EH (cell line): ENCODE data around the gene FLRT1.

ENCODE experiments used
- DNase-seq: peaks from one replicate; pipeline ENCODE4 v3.0.0-alpha.2; 2015; ENCODE audit warnings: low read depth

Gene FLRT1

GRCh38 chr11:64007160-64007628 is 28.5 kb upstream of the FLRT1 start:
- DNase-seq, result peak; percentile 74

DNA sequence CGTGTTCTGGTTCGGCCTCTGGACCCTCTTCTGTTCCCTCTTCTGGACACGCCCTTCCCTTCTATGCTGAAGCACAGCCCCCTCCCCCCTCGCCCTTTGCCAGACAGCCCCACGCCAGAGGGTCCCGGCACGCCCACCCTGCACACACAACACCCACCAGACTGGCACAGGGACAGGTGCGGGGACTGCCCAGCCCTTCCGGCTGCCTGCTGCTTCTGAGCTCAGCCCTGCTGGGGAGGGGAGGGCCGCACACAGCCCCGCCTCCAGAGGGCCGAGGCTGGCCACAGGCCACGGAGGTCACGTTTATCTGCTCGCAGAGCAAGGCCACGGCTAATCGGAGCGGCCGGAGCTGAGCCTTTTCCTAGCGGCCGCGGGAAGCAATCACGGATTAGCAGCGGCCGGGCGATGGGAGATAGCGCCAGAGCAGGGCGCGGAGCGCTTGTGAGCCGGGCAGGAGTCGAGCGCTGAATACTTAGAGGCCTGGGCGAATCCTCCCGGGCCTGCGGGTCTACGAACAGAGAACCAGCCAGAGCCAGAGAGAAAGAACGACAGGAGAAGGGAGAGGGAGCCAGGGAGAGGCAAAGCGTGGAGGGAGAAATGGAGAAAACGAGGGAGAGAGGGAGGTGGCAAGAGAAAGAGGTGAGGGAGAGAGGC is 28.0 kb upstream of the FLRT1 start:
- DNase-seq, result peak; percentile 57

DNA sequence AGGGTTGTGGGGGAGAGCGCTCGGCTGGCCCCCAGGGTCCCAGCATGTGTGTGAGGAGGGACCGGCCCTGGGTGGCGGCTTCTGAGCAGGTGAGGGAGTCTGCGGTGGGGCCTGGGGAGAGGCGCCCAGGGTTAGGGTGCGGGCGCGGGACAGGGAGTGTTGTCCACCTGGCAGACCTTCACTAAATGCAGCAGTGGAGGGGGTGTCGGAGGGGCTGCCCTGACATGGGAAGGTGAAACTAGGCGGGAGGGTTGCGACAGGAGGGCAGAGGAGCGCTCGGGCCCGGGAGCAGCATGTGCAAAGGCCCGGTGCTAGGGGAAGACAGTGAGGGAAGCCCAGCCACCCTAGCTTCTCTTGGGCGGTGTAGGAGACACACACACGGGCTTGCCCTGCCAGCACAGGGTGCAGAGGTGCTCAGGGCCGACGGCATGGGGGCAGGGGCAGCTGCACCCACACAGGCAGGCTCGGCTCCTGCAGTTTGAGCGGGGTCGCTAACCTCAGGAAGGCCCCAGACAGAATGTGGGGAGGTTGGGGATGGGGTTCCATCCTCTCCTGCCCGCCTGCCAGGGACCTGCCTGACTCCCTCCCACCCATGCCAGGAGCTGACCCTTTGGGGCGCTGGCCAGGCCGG is 27.3 kb upstream of the FLRT1 start:
- no peak for DNase-seq

- no peak for DNase-seq
Measured at GRCh38 chr11:64008914-64009633, 26.7 kb upstream of the FLRT1 start.

DNA sequence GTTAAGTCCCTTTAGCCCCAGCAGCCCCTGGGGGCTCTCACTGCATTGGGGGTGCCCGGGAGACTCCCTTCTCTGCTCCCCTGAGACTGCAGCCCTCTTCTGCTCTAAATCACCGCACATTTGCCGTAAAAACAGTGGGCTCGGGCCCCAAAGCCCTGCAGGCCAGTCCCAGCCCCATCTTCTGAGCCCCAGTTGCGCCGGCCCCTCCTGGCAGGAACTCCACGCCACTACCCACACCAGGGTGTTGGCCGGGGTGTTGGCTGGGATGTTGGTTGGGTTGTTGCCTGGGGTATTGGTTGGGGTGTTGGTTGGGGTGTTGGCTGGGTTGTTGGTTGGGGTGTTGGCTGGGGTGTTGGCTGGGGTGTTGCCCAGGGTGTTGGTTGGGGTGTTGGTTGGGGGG is 26.0 kb upstream of the FLRT1 start:
- DNase-seq, result no peak

- DNase-seq, result no peak
Measured at GRCh38 chr11:64010783-64011182, 24.9 kb upstream of the FLRT1 start.

GRCh38 chr11:64011371-64011770 is 24.4 kb upstream of the FLRT1 start:
- no peak for DNase-seq

- DNase-seq, result no peak
Measured at GRCh38 chr11:64013141-64013896, 22.4 kb upstream of the FLRT1 start.

DNA sequence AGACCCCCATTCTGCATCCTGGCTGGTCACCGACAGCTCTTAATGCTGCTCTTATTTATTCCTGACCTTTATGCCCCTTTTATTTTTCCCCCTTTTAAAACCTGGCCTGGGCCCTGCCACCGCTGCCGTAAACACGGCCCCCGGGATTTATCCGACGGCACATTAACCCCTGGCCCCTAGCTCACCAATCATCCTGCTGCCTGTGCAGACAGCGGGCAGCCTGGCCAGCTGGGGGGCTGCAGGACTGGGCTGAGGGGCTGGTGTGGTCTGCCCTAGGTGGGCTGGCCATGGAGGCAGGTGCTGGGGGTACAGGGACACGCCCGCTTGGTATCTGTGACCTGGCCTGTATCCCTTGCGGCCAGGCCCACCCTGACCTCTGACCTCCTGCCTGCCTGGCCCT is 21.4 kb upstream of the FLRT1 start:
- DNase-seq, result no peak

DNA sequence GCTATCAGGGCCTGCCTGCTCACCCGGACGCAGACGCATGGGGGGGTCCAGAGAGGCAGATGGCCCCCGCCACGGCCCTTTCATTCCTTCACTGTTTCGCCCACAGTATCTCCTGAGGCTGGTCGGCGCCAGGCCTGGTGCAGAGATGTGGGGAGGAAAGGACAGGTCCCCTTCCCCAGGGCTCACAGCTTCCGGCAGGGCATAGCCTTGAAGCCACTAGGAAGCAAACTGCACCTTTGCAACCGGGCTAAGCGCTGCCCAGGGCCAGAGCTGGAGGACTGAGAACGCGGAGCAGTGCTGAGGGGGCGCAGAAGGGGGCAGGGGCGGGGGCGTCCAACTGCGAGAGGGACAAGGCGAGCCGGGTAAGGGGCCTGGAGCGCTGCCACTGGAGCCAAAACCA is 20.2 kb upstream of the FLRT1 start:
- no peak for DNase-seq

DNA sequence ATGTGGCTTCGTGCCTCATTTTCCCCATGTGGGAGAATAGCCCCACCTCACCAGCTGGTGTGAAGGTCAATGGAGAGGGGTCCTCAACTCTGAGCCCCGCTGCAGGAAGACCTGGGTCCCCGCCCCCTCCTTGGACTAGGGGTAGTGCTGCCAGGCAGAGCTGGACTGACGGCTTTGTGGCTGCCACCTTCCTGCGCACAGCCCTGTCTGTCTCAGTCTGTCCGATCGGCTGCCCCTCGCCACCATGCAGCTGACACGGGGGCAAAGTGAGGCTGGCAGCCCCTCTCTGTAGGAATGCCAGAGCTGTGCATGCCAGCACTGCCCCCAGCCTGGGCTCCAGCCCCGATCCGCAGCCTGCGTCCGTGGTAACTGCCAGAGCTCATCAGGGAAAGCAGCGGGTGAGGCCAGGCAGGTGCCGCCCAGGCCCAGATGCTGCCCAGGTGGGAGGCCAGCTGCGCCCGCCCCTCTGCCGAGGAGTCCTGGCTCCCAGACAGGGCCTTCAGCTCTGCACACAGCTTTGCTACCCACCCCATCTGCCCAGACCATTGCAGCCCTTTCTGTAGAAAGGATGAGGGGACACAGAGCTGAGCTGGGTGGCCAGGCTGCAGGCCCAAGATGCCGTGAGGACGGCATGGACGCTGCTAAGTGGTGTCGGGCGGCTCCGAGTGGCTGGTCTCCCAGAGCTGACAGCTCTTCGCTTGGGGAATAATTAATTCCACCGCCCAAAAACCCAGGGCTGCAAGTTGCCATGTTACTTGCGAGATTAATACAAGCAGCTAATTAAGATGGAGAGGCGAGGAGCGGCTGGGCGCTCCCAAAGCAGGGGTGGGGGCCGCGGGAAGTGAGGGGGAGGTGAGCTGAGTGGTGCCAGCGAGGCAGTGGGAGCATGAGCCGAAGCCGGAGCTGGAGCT is 19.5 kb upstream of the FLRT1 start:
- DNase-seq, result no peak

DNA sequence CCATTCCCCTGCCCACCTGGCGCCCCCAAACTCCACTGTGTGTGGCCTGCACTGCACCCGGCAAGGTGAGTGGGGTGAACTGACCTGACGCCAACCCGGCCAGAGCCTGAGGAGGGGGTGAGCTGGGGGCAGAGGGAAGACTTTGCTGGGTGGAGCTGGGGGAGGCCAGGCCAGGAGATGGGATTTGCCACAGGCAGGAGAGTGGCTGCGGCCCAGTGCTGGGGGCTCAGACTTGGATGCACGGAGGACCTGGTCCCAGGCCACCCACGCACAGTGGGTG is 17.8 kb upstream of the FLRT1 start:
- no peak for DNase-seq

DNA sequence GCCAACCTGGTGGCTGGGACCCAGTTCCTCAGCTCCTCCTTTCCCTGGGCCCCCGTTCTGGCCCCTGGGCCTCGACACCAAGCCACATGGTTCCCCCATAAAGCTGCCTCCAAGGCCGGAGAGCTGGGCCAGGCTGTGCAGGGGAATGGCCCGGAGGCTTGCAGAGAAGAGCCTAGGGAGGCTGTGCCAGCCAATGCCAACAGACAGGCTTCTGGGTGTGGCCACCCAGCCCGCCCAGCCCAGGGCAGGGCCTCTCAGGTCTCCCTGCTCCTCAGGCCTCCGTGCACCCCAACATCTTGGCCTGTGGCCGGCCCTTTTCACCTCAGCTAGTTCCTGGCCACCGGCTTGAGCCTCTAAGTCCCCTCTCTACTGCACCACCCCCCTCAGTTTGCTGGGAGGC is 17.4 kb upstream of the FLRT1 start:
- no peak for DNase-seq

DNA sequence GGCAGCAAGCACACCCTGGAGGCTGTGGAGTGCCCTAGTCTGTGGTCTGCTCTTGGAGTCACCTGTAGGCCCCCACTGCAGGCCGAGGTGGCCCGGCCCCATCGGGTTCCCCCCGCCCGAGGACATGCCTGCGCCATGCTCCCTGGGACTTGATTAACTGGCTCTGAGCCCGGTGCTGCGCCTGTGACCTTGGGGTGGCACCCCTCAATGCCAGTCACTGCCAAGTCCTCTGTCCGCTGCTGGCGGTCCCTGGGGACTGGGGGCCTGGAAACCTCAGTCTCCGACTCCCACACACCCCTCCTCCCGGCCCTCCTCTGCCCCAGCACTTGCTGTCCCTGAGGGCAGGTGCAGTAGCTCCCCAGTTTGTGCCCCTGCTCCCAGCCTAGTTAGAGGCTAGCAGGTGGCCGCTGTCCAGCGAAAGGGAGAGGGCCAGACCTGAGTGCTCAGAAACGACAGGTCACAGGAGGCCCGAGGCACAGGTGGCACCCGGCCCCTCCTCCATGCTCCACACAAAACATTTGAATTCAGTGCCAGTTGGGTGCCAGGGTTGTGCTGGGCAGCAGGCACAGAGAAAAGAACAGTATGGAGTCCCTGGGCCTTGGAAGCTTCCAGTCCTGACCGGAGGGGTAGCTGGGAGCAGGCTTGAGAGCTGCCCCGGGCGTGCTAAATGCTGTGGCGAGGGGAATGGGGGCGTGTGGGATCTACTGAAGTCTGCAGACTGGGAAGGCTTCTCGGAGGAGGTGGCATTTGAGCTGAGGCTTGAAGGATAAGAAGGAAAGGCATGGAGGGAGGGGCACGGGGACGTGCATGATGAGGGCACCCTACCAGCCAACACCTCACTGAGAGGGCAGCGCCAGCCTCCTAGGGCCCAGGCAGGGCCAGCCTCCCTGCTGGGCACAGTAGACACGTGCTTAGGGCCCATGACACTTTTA is 16.4 kb upstream of the FLRT1 start:
- no peak for DNase-seq

DNA sequence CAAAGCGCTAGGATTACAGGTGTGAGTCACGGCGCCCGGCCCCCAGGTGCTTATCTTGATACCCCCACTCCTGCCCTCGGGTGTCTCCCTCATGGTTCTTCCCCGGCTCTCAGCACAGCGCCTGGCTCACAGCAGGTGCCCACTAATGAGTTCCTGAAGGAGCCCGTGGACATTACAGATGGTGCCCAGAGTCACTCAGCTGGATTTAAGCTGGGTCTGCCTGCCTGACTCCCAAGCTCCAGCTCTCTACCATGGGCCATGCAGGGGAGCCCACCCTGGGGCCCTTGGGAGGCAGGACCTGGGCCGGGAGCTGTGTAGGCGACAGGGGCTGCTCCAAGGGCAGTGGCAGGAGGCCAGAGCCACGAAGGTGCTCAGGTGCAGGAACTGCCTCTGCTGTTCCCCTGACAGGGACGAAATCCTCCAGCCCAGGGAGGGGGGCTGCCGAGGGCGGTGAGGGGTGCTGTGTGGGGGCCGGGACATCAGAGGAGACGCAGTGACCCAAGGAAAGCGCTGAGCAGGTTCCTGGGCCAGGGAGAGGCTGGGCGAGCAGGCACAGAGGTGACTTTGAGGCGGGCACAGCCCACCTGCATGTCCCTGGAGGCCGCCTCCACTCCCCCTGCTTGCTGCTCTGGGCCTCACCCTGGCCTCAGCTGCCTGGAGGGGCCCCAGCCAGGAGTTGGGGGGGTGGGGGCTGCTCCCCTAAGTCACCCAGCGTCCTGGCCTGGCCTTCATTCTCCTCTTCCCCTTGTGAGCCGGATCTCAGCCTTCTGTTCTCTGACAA is 14.6 kb upstream of the FLRT1 start:
- DNase-seq, result no peak

DNA sequence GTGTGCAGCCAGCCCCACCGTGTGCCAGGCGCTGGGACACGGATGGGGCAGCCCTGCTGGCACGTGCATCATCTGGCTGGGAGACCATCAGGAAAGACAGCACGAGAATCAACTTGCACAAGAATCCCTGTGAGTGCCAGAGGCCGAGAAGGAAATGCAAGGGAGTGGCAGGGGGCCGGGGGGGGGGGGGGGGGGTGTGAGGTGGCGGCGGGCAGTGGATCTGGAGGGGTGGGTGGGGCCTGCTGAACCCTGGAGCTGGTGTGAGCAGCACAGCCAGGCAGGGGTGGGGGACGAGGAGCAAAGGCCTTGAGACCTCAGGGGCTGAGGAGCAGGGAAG is 14.0 kb upstream of the FLRT1 start:
- no peak for DNase-seq

DNA sequence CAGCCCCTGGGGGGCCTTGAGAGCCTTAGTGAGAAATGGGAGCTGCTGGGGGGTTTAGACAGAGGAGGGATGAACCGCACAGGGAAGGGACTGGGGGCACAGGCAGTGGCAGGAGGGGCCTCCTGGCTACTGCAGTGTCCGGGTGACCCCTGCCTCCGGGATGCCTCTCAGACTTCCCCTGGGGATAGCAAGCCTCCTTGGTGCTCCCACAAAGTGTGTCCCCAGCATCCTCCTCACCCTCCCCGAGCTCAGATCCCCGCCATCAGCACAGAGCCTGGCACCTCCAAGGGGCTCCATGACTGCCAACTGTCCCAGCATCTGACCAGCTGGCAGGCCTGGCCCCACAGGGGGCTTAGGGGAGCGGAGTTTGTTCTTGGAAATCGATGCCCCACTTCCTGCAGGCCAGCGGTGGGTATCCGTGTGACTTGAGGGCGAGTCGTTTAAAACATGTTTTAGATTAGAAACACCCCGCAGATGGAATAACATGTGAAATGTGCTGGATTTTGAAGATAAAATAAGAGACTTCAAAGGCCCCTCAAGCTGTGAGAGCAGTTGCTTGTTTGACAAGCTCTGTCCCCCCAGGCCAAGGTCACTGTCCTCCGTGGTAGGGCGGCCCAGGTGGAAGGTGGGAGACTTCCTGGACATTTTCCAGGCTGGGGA is 13.5 kb upstream of the FLRT1 start:
- no peak for DNase-seq

- no peak for DNase-seq
Measured at GRCh38 chr11:64023712-64024710, 11.7 kb upstream of the FLRT1 start.
